ENCODE data around the gene EZR.

Gene EZR

DNA sequence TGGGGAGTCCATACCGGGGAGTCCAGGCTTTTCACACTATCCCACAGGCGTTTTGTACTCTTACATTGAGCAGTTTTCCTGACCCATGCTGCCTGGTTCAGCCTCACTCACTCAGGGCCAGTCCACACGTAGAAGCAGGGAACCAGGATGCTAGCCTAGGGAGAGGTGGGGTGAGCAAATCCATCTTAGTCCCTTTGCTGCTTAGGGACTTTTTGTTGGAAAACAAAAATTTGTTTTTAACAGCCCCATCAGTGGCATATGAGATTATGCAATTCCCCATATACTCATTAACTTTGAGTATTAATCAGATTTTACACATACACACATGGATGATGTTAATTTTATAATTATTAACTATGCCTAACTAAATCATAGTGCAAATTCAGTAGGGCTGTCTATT, 84.2 kb downstream of the EZR start:
- DNase-seq (ENCODE audit: low read depth in 3 of 3), result no peak

DNA sequence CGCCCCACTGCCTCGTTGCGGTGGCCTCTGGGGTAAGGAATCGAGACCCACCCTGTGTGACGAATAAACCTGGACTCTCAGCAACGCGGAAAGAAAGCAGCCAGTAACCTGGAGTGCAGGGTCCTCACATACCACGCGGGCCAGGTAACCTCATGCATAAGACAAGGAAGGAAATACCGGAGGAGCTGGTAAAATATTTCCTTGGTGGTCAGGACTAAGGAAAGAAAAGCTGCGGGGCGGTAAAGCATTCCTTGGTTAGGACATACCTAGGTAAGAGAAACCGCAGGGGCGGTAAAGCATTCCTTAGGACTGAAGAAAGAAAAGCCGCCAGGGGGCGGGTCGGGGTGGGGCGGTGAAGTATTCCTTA, 88.6 kb downstream of the EZR start:
- DNase-seq (ENCODE audit: low read depth in 3 of 3), result no peak

DNA sequence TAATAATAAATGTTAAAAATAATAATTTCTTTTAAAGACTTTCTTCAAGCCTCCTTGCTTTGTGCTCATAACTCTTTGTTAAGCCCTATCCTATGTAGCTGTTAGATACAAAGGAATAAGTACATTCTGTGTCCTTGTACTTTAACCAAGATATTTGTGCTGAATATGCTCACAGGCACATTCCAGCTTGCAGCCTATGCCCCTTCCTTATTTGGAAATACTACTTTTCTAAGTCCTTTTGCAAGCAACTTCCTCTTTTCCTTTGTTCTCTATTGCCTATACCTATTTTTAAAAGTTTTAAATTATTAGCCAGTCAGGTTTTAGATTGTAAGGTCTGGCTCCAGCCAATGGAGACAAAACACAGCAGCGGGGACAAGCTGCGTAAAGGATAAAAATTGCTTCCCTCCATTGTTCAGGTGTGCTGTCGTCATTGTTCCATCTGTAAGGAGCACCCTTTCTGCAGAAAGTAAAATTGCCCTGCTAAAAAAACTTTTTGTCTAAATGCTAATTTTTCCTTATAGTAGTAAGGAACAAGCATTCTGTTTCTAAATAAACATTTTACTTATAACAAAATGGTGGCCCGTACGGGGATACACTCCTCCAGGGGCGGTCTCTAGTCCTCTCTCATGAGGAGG, 89.1 kb downstream of the EZR start:
- DNase-seq (ENCODE audit: low read depth in 3 of 3), result no peak

DNA sequence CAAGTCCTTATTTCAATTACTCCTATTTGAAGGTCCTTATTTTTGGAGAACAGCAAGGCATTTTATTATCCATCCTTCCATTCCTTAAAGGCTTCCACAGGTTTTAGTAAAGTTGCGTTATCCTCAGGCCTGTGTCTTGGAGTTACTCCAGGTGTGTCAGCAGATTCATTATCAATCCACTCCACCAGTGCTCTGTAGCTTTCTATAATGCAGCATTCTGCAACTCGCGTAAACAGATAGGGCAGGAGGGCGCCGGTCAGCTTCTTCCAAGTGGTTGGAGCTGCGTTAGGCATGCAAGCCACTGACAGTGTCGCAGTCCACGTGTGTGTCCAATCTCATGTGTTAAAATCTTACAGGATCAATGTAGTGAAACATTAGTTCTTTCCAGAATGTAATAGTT, 93.5 kb downstream of the EZR start:
- no peak for DNase-seq (ENCODE audit: low read depth in 3 of 3)

DNA sequence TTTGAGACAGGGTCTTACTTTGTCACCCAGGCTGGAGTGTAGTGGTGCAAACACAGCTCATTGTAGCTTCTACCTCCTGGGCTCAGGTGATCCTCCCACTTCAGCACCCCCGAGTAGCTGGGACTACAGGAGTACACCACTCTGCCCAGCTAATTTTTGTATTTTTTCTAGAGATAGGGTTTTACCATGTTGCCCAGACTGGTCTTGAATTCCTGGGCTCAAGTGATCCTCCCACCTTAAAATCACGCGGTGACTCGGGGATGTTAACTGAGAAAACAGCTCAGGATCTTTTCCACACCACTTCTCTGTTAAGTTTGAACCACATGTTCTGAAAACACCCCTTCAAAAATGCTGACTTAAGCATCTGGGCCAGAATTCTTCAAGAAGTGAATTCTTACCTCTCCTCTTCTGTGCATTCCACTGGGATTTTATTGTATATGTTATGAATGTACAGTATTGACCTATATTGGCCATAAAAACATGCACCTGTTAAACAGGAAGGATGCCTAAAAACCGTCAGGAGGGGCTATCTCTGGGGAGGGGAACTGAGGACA, 96.9 kb downstream of the EZR start:
- DNase-seq (ENCODE audit: low read depth in 3 of 3), result no peak

DNA sequence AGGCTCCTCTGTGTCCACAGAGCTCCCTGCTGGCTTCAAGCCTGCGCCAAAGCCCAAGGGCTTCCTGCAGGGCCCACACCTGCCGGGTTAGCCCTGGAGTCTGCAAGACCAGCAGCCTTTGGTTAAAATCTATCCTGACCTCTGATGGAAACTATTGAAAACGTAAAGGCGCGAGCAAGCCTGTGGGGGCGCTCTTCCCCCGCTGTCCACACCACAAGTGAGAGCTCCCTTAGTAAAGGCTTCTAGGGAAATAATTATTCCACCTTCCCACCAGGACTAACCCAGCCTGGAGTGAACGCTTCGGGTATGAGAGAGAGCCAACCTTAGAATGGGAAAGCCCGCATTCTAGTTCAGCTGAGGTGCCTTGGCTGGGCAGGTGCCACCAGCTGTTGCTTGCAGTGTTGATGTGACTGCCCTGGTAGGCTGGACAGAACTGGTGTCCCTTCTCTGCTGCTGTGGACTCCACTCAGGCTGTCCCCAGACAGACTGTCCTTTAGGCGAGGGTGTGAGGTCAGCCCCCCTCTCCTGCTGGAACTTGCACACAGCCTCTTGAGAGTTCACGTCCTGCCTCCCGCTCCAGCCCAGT, 100.6 kb downstream of the EZR start:
- DNase-seq (ENCODE audit: low read depth in 3 of 3), result no peak

DNA sequence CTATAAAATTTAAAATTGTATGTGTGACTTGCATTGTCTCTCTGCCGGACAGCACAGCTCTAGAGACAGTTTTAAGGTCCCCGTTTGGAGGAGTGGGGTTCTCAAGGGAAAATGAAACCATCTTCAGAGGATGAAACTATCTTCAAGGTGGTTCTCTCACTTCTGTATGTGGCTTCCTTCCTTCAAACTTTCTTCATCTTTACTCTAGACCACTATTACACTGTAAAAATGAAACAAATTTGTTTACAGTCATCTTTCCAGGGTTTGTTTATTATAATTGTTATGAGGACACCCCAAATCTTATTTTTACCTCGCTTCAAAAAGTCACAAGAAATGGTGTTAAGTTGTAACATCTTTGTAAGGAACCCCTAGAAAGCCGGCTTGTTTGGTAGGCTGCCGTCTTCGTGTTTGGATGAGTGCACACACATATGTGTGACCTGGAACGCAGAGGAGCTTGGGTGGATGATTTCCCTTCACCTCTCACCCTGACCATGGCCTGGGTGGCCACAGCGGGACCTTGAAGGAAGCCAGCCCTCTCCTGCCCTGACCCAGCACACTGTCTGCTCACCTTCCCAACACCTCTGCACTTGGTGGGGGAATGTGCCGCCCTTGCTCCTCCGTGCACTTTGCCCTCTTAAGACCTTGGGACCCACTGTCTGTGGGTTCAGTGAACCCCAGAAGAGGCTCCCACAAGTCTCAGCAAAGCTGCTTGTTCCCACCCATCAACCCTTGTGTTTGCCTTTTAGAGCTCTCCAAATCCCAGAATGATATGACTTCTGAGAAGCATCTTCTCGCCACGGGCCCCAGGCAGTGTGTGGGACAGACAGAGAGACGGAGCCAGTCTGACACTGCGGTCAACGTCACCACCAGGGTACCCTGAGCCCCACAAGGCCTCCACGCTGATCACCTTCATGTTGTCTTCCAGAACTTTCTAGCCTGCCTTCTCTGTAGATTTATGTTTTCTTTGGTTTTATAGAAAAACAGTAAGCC, 101.5 kb downstream of the EZR start:
- DNase-seq (ENCODE audit: low read depth in 3 of 3), result no peak

All from stimulated activated CD4-positive, alpha-beta T cell treated with anti-CD3 and anti-CD28 coated beads, TNF-alpha, amount 100 ng/mL, for 24 hours (primary cell).